Smooth muscle cell of the coronary artery (primary cell): Measurements from ENCODE around the gene KREMEN2. TPM values are rescaled to one million over a fixed set of nuclear protein-coding genes. Genes with fewer than 3 reads are reported as not detected.

Experiments
- total RNA-seq: library from RNA; depleted of rRNA; stranded (reverse); fragments of >200 nt; gene quantifications from 2 replicates; pipeline ENCODE4 v1.2.3, GENCODE V29; 2014; ENCODE audit warnings: low replicate concordance

The KREMEN2 gene
- not detected in 2 replicates for total RNA-seq

GRCh38 chr16:2963723-2964474 lies at the start of gene KREMEN2:
TSS of gene KREMEN2 (plus strand) at chr16:2964275. CDS start at chr16:2964521, 246 bp downstream.

GRCh38 chr16:2968738-2969544 lies 4.9 kb downstream of the KREMEN2 start, which contains the start of gene PAQR4:
TSS of gene PAQR4 (plus strand) at chr16:2969348. CDS start at chr16:2969675, 327 bp downstream.

GRCh38 chr16:2980227-2981176 lies 16.4 kb downstream of the KREMEN2 start, which contains the start of gene PKMYT1:
TSS of gene PKMYT1 (minus strand) at chr16:2980446. CDS start at chr16:2979657, 789 bp downstream.

GRCh38 chr16:3012828-3013420 lies 48.8 kb downstream of the KREMEN2 start, which contains the start of gene CLDN9:
TSS of gene CLDN9 (plus strand) at chr16:3012923. CDS start at chr16:3013363, 440 bp downstream.

Other genes starting within 250 kb of the KREMEN2 start
- 0.23 and 0.70 TPM in 2 replicates for gene PRSS27, start 244.1 kb upstream of the KREMEN2 start, total RNA-seq
- 31.5 and 42.6 TPM in 2 replicates for gene SRRM2, start 211.6 kb upstream of the KREMEN2 start, total RNA-seq
- 605 and 1,061 TPM in 2 replicates for gene ELOB, start 187.0 kb upstream of the KREMEN2 start, total RNA-seq
- gene PRSS33, start 176.7 kb upstream of the KREMEN2 start, total RNA-seq, result not detected in 2 replicates
- gene PRSS41, start 165.8 kb upstream of the KREMEN2 start, total RNA-seq, result not detected in 2 replicates
- 0.15 and 0.23 TPM in 2 replicates for gene PRSS21, start 147.0 kb upstream of the KREMEN2 start, total RNA-seq
- gene ZG16B, start 134.0 kb upstream of the KREMEN2 start, total RNA-seq, result 2.1 TPM in 1 of 2 replicates, not detected in the other
- gene PRSS22, start 106.1 kb upstream of the KREMEN2 start, total RNA-seq, result not detected in 2 replicates
- gene FLYWCH2, start 81.1 kb upstream of the KREMEN2 start, total RNA-seq, result 30.9 and 59.8 TPM in 2 replicates
- gene FLYWCH1, start 52.3 kb upstream of the KREMEN2 start, total RNA-seq, result 31.4 and 39.7 TPM in 2 replicates
- gene PAQR4, start 5.1 kb downstream of the KREMEN2 start, total RNA-seq, result 1.6 and 3.8 TPM in 2 replicates
- gene PKMYT1, start 16.2 kb downstream of the KREMEN2 start, total RNA-seq, result 1.3 TPM in 1 of 2 replicates, not detected in the other
- gene CLDN9, start 48.6 kb downstream of the KREMEN2 start, total RNA-seq, result not detected in 2 replicates
- not detected in 2 replicates for gene CLDN6, start 53.9 kb downstream of the KREMEN2 start, total RNA-seq
- gene TNFRSF12A, start 56.1 kb downstream of the KREMEN2 start, total RNA-seq, result 42.1 and 365 TPM in 2 replicates
- 6.6 and 18.3 TPM in 2 replicates for gene HCFC1R1, start 59.7 kb downstream of the KREMEN2 start, total RNA-seq
- gene THOC6, start 59.8 kb downstream of the KREMEN2 start, total RNA-seq, result 17.2 and 26.2 TPM in 2 replicates
- gene BICDL2, start 72.7 kb downstream of the KREMEN2 start, total RNA-seq, result under 0.01 and 0.08 TPM in 2 replicates
- gene MMP25, start 82.3 kb downstream of the KREMEN2 start, total RNA-seq, result under 0.01 TPM in 1 of 2 replicates, not detected in the other
- gene IL32, start 101.4 kb downstream of the KREMEN2 start, total RNA-seq, result 7.4 and 41.0 TPM in 2 replicates
- not detected in 2 replicates for gene ZSCAN10, start 135.0 kb downstream of the KREMEN2 start, total RNA-seq
- gene ZNF205, start 148.3 kb downstream of the KREMEN2 start, total RNA-seq, result 9.8 and 14.8 TPM in 2 replicates
- gene ZNF213, start 170.8 kb downstream of the KREMEN2 start, total RNA-seq, result 0.70 and 4.1 TPM in 2 replicates
- gene OR1F1, start 223.9 kb downstream of the KREMEN2 start, total RNA-seq, result not detected in 2 replicates